NCI-H128 (cell line): ENCODE data around the gene THEMIS.
"Not testable (repeated sequence)": the region's sequence is repeated elsewhere in the genome, so short reads cannot be mapped to it uniquely, and the experiment has no call there.

ENCODE experiments used
- DNase-seq: peaks from one replicate; lab custom pipeline; 2025; ENCODE audit not compliant: unreplicated experiment; lab: John Stamatoyannopoulos, UW

The THEMIS gene

GRCh38 chr6:127900935-127901334, at the start of gene THEMIS:
TSS of gene THEMIS (minus strand) at chr6:127901058. CDS start at chr6:127900932, 126 bp downstream.
- no peak for DNase-seq

GRCh38 chr6:127949251-127949650, 48.4 kb upstream of the THEMIS start:
- DNase-seq, result no peak

DNA sequence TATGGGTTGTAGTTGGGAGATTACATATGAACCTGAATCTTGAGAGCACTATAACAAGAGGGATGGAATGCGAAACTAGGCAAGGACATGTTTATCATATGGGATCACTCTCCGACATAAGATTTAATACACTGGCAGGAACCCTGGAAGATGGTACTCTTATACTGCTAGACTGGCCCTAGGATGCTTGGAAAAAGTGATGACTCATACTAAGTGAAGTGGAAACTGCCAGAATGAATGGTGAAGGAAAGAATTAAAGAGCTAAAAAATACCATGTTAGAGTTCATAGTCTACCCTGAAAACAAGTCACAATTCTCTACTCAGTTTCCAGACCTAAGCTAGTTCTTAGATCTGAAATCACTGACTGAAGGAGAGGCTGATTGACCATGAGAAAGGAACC, 45.5 kb upstream of the THEMIS start:
- no peak for DNase-seq

- DNase-seq, result no peak
Observed at GRCh38 chr6:127945434-127946097, 44.7 kb upstream of the THEMIS start.

- DNase-seq, result no peak
Observed at GRCh38 chr6:127941228-127941627, 40.4 kb upstream of the THEMIS start.

DNA sequence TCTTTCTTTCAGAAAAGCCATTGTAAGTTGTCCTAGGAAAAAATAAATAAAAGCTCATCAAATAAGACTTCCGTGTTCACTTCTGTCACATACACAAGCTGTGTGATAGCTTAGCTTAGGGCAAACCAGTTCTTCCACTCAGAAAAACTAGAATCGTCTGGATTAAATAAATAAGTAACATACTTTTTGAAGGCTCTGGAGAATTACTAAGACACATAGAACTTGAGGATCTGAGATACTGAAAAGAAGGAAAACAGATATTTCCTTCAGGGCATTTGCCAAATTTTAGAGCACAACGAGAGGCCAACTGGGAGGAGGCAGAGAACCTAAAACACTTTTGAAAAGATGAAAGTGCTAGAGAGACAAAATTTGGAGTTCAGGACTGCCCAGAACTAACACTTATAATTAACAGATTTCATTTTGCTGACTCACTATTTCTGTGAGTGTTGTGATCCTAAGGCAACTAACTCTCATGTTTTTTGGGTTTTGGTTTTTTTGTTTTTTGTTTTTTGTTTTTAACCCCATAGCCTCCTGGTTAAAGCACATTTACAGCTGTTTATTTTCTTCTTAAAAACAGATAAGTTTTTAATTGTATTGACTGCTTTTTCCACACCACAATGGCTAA, 38.7 kb upstream of the THEMIS start:
- no peak for DNase-seq

DNA sequence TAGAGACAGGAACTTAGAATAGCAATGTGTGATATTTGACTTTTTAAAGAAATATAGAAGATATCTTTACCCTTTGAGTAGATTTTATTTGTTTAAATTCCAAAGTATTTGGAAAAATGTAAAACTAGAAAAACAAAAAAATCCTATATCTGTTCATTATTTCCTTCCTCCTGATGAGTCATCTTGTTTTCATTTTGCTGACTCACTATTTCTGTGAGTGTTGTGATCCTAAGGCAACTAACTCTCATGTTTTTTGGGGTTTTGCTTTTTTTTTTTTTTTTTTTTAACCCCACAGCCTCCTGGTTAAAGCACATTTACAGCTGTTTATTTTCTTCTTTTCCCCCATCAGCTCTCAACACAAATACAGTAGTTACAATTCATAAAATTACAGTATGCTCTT, 37.8 kb upstream of the THEMIS start:
- DNase-seq, result no peak

DNA sequence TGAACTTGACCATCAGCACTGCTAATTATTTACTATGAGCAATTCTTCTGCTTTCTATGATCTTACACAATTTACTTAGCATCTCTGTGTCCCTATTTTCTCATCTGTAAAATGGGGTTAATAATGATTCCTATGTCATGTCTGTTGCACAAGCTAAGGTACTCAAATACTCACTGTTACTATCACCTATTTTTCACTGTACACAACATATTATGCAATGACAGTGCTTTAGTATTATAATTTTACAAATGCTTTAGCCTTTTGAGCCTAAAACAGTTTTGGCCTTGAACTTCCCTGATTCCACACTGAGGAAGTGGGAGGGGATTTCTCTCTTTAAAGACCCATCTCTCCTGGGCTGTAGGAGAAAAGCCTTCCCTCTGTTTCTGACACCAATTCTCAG, 36.9 kb upstream of the THEMIS start:
- no peak for DNase-seq

GRCh38 chr6:127937102-127937501, 36.2 kb upstream of the THEMIS start:
- no peak for DNase-seq

DNA sequence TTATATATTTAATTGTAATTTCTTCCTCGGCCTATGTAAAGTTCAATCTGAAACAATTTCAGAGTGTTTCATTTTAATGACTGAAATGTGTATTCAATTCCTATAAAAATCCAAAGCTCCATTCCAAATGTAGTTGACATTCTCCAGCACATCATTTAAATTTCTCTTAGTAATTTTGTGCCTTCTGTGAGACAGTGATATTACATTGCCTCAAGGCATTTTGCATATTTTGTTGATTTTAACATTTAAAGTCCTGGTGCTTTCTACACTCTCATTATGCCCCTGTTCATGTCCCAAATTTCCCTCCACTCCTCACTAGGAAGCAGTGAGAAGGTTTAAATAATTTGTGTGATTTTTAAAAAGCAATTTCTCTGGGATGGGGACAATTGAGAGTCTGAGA, 34.1 kb upstream of the THEMIS start:
- no peak for DNase-seq

DNA sequence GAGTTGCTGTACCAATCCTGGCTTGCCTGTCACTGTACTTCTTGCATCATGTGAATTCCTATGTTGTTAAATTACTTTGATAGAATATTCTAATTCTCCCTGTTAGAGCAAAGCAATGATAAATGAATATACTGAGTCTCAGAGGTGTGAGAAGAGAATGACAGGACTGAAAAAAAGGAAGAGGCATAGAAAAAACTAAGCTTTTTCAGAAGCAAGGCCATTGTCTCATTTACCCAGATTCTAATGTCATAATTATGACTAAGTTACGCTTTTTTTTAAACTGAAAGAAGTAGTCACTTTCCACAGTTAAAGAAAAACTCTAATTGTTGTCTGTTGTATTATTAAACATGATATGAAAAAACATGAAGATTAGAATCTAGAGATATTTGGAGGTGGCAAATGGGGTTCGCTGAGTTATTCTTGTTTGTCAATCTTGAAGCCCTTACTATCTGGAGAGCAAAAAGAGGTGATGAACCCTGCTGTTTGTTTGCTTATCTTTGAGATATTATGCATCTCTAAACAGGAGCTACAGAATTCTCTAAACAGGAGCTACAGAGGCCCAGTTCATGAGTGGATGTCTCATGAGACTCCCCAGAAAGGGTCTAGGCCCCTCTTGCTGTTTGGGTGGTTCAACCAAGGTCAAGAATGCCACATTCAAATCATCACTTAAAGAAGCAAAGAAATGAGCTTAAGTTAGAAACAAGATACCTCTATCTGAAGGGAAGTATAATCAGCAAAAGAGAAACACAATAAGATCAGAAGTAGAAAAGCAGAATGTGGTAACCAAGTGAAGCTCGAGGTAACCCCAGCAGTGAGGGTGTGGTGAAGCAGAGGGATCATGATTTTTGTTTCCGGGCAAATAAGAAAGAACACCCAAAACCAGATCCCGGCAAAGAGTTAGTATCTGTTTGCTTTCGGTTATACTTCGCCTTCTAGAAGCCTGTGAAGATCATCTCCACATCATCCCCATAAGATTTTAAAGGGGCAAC, 33.3 kb upstream of the THEMIS start:
- no peak for DNase-seq

- no peak for DNase-seq
Observed at GRCh38 chr6:127933137-127933536, 32.3 kb upstream of the THEMIS start.

- no peak for DNase-seq
Observed at GRCh38 chr6:127932708-127933107, 31.9 kb upstream of the THEMIS start.

- DNase-seq, result not testable (repeated sequence)
Observed at GRCh38 chr6:127926441-127926840, 25.6 kb upstream of the THEMIS start.

GRCh38 chr6:127924440-127924839, 23.6 kb upstream of the THEMIS start:
- no peak for DNase-seq

DNA sequence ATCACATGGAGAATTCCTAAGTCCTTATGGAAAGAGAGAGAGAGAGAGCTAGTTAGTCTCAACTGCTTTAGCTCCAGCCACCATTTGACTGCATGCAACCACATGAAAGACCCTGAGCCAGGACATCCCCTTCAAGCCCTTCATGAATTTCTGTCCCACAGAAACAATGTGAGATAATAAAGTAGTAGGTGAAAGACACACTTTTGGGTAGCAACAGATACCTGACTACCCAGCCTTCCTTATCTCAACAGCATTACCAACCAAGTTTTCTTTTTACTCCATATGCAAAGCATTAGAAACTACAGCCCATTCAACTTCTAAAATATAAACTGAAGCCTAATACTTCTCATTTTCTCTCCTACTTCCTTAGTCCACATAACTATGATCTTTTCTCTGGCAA, 23.2 kb upstream of the THEMIS start:
- DNase-seq, result no peak

GRCh38 chr6:127923135-127923534, 22.3 kb upstream of the THEMIS start:
- DNase-seq, result no peak

GRCh38 chr6:127921982-127922381, 21.1 kb upstream of the THEMIS start:
- DNase-seq, result no peak

- DNase-seq, result no peak
Observed at GRCh38 chr6:127920804-127921203, 19.9 kb upstream of the THEMIS start.

GRCh38 chr6:127918506-127919427, 17.9 kb upstream of the THEMIS start:
- DNase-seq, result no peak

- no peak for DNase-seq
Observed at GRCh38 chr6:127917766-127918165, 16.9 kb upstream of the THEMIS start.
